HepG2 (cell line): ENCODE measurements around the gene ATRIP. TPM values are rescaled to one million over a fixed set of nuclear protein-coding genes. Genes with fewer than 3 reads are reported as not detected.

ENCODE experiments used
- ATAD3A ChIP-seq: sonication (generic); formaldehyde crosslinking; IDR thresholded peaks from 2 replicates; pipeline ENCODE4 v1.4.0; 2020; ENCODE audit warnings: missing genetic modification reagents
- FIP1L1 ChIP-seq: fragments of 200-400 bp; formaldehyde crosslinking; IDR thresholded peaks from 2 replicates; pipeline ENCODE4 v1.6.1; 2018; ENCODE audit warnings: low read depth, mild to moderate bottlenecking, low read length, moderate library complexity, borderline replicate concordance; ENCODE audit not compliant: insufficient read depth
- HOXA7 ChIP-seq: sonication (generic); formaldehyde crosslinking; IDR thresholded peaks from 2 replicates; pipeline ENCODE4 v1.8.1; 2022; ENCODE audit warnings: mild to moderate bottlenecking, missing genetic modification reagents, moderate library complexity
- KLF6 ChIP-seq: IDR thresholded peaks from 2 replicates; pipeline ENCODE4 v1.8.0; 2016; ENCODE audit warnings: missing biosample characterization, missing genetic modification reagents
- NCOA5 ChIP-seq: sonication (generic); formaldehyde crosslinking; IDR thresholded peaks from 2 replicates; pipeline ENCODE4 v1.4.0; 2020; ENCODE audit warnings: missing genetic modification reagents
- PITX1 ChIP-seq: sonication (generic); formaldehyde crosslinking; IDR thresholded peaks from 2 replicates; pipeline ENCODE4 v1.5.1; 2020; ENCODE audit warnings: mild to moderate bottlenecking, missing genetic modification reagents
- POLR2A ChIP-seq, 2 experiments: IDR thresholded peaks; 2 replicates each; pipeline ENCODE4 v1.6.1; 2011; ENCODE audit warnings: low read depth in 2 of 2, low read length in 2 of 2, mild to moderate bottlenecking in 1 of 2, moderate library complexity in 1 of 2; ENCODE audit not compliant: insufficient read depth in 1 of 2
- POLR2AphosphoS2 ChIP-seq: IDR thresholded peaks from 2 replicates; pipeline ENCODE4 v1.6.1; 2011; ENCODE audit warnings: low read depth, low read length, improper control_type of control experiment
- RFXAP ChIP-seq: sonication (generic); formaldehyde crosslinking; IDR thresholded peaks from 2 replicates; pipeline ENCODE4 v1.4.0; 2020; ENCODE audit warnings: missing genetic modification reagents, borderline replicate concordance
- SMARCE1 ChIP-seq: fragments of 450-650 bp; IDR thresholded peaks from 2 replicates; pipeline ENCODE4 v1.6.1; 2017; ENCODE audit warnings: borderline replicate concordance
- SP2 ChIP-seq: sonication (generic); formaldehyde crosslinking; IDR thresholded peaks from 2 replicates; pipeline ENCODE4 v1.5.1; 2020; ENCODE audit warnings: mild to moderate bottlenecking, missing genetic modification reagents
- TEAD2 ChIP-seq: sonication (generic); formaldehyde crosslinking; IDR thresholded peaks from 2 replicates; pipeline ENCODE4 v1.9.0; 2021; ENCODE audit warnings: missing genetic modification reagents
- ZNF230 ChIP-seq: sonication (generic); formaldehyde crosslinking; IDR thresholded peaks from 2 replicates; pipeline ENCODE4 v1.4.0; 2020; ENCODE audit warnings: mild to moderate bottlenecking, missing genetic modification reagents
- ZNF33B ChIP-seq: sonication (generic); formaldehyde crosslinking; IDR thresholded peaks from 2 replicates; pipeline ENCODE4 v1.5.1; 2020; ENCODE audit warnings: mild to moderate bottlenecking, missing genetic modification reagents
- ZNF468 ChIP-seq: sonication (generic); formaldehyde crosslinking; IDR thresholded peaks from 2 replicates; pipeline ENCODE4 v1.8.0; 2022; ENCODE audit warnings: mild to moderate bottlenecking, moderate library complexity, missing genetic modification reagents
- ZNF501 ChIP-seq: sonication (generic); formaldehyde crosslinking; IDR thresholded peaks from 2 replicates; pipeline ENCODE4 v1.5.1; 2020; ENCODE audit warnings: mild to moderate bottlenecking, moderate library complexity, missing genetic modification reagents
- ZNF605 ChIP-seq: sonication (generic); formaldehyde crosslinking; IDR thresholded peaks from 2 replicates; pipeline ENCODE4 v1.8.0; 2022; ENCODE audit warnings: mild to moderate bottlenecking, missing genetic modification reagents
- ZNF607 ChIP-seq: sonication (generic); formaldehyde crosslinking; IDR thresholded peaks from 2 replicates; pipeline ENCODE4 v1.5.1; 2020; ENCODE audit warnings: missing genetic modification reagents, mild to moderate bottlenecking, borderline replicate concordance
- ZNF883 ChIP-seq: sonication (generic); formaldehyde crosslinking; IDR thresholded peaks from 2 replicates; pipeline ENCODE4 v1.5.1; 2020; ENCODE audit warnings: mild to moderate bottlenecking, missing genetic modification reagents; ENCODE audit errors: not compliant biosample characterization
- polyA plus RNA-seq, 8 experiments: library from polyadenylated mRNA; depleted of rRNA in 3 of 8; stranded (reverse) in 7 of 8; unstranded in 1 of 8; fragments of >200 nt; fragmentation: Illumina TruSeq in 4 of 8; extraction: Trizol in 4 of 8; gene quantifications; 2 replicates each; pipeline versions ENCODE4 v1.2.1 to v1.2.3, GENCODE V29; 2011 to 2016; ENCODE audit warnings: low read depth in 4 of 8, missing spikeins in 1 of 8, mixed read lengths in 1 of 8; ENCODE audit not compliant: insufficient read depth in 1 of 8
- total RNA-seq, 5 experiments: library from RNA; depleted of rRNA; stranded (reverse); fragments of >200 nt; fragmentation: Illumina TruSeq; extraction: Trizol; gene quantifications; 2 replicates each; pipeline ENCODE4 v1.2.3, GENCODE V29; 2016; ENCODE audit warnings: low read depth in 1 of 5
- TF ChIP-seq, protein P1 (sequence below): sonication (generic); formaldehyde crosslinking; IDR thresholded peaks from 2 replicates; pipeline ENCODE4 v1.4.0; 2020; ENCODE audit warnings: missing genetic modification reagents, mild to moderate bottlenecking, borderline replicate concordance
- TF ChIP-seq, protein P2 (sequence below): sonication (generic); formaldehyde crosslinking; IDR thresholded peaks from 2 replicates; pipeline ENCODE4 v1.8.0; 2022; ENCODE audit warnings: mild to moderate bottlenecking, missing genetic modification reagents
- TF ChIP-seq, protein P3 (sequence below): sonication (generic); formaldehyde crosslinking; IDR thresholded peaks from 2 replicates; pipeline ENCODE4 v1.4.0; 2020; ENCODE audit warnings: missing genetic modification reagents, borderline replicate concordance
- TF ChIP-seq, protein P4 (sequence below): sonication (generic); formaldehyde crosslinking; IDR thresholded peaks from 2 replicates; pipeline ENCODE4 v1.5.0; 2020; ENCODE audit warnings: missing genetic modification reagents
- TF ChIP-seq, protein P5 (sequence below): sonication (generic); formaldehyde crosslinking; IDR thresholded peaks from 2 replicates; pipeline ENCODE4 v1.5.0; 2020; ENCODE audit warnings: missing genetic modification reagents, mild to moderate bottlenecking, borderline replicate concordance

The ATRIP gene
- total and polyA plus RNA-seq, 2 of the 13 experiments (the other 11 are each of a cell fraction or from before 2014, with no cell fraction given) = 5.1 to 12.5 TPM

DNA sequence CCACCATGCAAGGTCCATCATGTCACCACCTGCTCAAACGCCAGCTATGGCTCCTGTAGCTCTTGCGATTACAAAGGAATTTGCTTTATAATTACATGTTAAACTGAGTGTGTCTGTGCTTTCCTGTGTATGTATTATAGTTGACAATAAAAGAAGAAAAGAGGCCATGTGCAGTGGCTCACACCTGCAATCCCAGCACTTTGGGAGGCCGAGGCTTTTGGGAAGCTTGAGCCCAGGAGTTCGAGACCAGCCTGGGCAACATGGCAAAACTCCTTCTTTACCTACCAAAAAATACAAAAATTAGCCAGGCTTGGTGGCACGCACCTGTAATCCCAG, 27.0 kb downstream of the ATRIP start (continued):
- TF ChIP-seq, protein P1, sequence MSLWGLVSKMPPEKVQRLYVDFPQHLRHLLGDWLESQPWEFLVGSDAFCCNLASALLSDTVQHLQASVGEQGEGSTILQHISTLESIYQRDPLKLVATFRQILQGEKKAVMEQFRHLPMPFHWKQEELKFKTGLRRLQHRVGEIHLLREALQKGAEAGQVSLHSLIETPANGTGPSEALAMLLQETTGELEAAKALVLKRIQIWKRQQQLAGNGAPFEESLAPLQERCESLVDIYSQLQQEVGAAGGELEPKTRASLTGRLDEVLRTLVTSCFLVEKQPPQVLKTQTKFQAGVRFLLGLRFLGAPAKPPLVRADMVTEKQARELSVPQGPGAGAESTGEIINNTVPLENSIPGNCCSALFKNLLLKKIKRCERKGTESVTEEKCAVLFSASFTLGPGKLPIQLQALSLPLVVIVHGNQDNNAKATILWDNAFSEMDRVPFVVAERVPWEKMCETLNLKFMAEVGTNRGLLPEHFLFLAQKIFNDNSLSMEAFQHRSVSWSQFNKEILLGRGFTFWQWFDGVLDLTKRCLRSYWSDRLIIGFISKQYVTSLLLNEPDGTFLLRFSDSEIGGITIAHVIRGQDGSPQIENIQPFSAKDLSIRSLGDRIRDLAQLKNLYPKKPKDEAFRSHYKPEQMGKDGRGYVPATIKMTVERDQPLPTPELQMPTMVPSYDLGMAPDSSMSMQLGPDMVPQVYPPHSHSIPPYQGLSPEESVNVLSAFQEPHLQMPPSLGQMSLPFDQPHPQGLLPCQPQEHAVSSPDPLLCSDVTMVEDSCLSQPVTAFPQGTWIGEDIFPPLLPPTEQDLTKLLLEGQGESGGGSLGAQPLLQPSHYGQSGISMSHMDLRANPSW (CRISPR knock-in tag) = 0 out of 2 replicates have a peak, but pooled peaks have one; percentile 5
- TF ChIP-seq SP2 (CRISPR knock-in tag) (no peak), ZNF33B (CRISPR knock-in tag) (no peak), POLR2A (IDR thresholded peaks at IDR 0.05; ENCODE audit: insufficient read depth in 1 of 2, low read depth in 2 of 2, low read length in 2 of 2) (no peak), FIP1L1 (no peak), ZNF607 (0 out of 2 replicates have a peak, but pooled peaks have one; percentile 6), ATAD3A (CRISPR knock-in tag) (no peak), NCOA5 (CRISPR knock-in tag) (no peak), POLR2AphosphoS2 (no peak), ZNF468 (CRISPR knock-in tag) (no peak), TEAD2 (CRISPR knock-in tag) (no peak), ZNF605 (CRISPR knock-in tag) (no peak), HOXA7 (CRISPR knock-in tag) (no peak), ZNF501 (CRISPR knock-in tag) (0 out of 2 replicates have a peak, but pooled peaks have one; percentile 42), ZNF230 (CRISPR knock-in tag) (0 out of 2 replicates have a peak, but pooled peaks have one; percentile 14), RFXAP (0 out of 2 replicates have a peak, but pooled peaks have one; percentile 35), KLF6 (CRISPR knock-in tag) (no peak), PITX1 (CRISPR knock-in tag) (no peak), SMARCE1 (no peak), ZNF883 (CRISPR knock-in tag) (no peak)
- TF ChIP-seq, protein P2, sequence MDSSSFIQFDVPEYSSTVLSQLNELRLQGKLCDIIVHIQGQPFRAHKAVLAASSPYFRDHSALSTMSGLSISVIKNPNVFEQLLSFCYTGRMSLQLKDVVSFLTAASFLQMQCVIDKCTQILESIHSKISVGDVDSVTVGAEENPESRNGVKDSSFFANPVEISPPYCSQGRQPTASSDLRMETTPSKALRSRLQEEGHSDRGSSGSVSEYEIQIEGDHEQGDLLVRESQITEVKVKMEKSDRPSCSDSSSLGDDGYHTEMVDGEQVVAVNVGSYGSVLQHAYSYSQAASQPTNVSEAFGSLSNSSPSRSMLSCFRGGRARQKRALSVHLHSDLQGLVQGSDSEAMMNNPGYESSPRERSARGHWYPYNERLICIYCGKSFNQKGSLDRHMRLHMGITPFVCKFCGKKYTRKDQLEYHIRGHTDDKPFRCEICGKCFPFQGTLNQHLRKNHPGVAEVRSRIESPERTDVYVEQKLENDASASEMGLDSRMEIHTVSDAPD (CRISPR knock-in tag) = no peak
- TF ChIP-seq, protein P3, sequence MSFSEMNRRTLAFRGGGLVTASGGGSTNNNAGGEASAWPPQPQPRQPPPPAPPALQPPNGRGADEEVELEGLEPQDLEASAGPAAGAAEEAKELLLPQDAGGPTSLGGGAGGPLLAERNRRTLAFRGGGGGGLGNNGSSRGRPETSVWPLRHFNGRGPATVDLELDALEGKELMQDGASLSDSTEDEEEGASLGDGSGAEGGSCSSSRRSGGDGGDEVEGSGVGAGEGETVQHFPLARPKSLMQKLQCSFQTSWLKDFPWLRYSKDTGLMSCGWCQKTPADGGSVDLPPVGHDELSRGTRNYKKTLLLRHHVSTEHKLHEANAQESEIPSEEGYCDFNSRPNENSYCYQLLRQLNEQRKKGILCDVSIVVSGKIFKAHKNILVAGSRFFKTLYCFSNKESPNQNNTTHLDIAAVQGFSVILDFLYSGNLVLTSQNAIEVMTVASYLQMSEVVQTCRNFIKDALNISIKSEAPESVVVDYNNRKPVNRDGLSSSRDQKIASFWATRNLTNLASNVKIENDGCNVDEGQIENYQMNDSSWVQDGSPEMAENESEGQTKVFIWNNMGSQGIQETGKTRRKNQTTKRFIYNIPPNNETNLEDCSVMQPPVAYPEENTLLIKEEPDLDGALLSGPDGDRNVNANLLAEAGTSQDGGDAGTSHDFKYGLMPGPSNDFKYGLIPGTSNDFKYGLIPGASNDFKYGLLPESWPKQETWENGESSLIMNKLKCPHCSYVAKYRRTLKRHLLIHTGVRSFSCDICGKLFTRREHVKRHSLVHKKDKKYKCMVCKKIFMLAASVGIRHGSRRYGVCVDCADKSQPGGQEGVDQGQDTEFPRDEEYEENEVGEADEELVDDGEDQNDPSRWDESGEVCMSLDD (CRISPR knock-in tag) = no peak
- TF ChIP-seq, protein P4, sequence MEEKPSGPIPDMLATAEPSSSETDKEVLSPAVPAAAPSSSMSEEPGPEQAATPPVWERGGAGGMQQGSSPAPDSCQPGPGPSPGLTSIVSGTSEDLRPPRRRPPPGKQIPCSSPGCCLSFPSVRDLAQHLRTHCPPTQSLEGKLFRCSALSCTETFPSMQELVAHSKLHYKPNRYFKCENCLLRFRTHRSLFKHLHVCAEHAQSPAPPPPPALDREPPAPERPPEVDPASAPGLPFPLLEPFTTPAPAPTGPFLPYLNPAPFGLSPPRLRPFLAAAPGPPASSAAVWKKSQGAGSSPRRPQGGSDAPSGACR = peak; percentile 4; the same call in 1 of the 2 replicates
- TF ChIP-seq, protein P5, sequence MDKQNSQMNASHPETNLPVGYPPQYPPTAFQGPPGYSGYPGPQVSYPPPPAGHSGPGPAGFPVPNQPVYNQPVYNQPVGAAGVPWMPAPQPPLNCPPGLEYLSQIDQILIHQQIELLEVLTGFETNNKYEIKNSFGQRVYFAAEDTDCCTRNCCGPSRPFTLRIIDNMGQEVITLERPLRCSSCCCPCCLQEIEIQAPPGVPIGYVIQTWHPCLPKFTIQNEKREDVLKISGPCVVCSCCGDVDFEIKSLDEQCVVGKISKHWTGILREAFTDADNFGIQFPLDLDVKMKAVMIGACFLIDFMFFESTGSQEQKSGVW = no peak
